Mammary epithelial cell (primary cell): ENCODE measurements around the gene THRA.

Experiments
- CTCF ChIP-seq, 2 donors: IDR thresholded peaks in 1 of 2; conservative IDR thresholded peaks in 1 of 2; 2 replicates each; pipeline ENCODE4 v1.5.1; 2011 to 2012; ENCODE audit warnings: inconsistent platforms in 2 of 2, low read length in 2 of 2, mild to moderate bottlenecking in 2 of 2, control low read depth in 1 of 2, low read depth in 1 of 2; ENCODE audit not compliant: insufficient read depth in 1 of 2; ENCODE audit errors: extremely low read depth in 1 of 2
- EZH2 ChIP-seq: IDR thresholded peaks from 2 replicates; pipeline ENCODE4 v1.6.1; 2012; ENCODE audit warnings: low read length, inconsistent platforms, borderline replicate concordance

- TF ChIP-seq CTCF (conservative IDR thresholded peaks at IDR 0.05 in 1 of 2, IDR thresholded peaks at IDR 0.05 in 1 of 2; ENCODE audit: extremely low read depth in 1 of 2, insufficient read depth in 1 of 2, low read depth in 1 of 2, low read length in 2 of 2) (no peak), EZH2 (no peak)
Observed at GRCh38 chr17:40139566-40140058, 76.8 kb downstream of the THRA start.
